ENCODE results near the gene MIER1. TPM values are rescaled to one million over a fixed set of nuclear protein-coding genes. Genes with fewer than 3 reads are reported as not detected.

Gene MIER1
- total and polyA plus RNA-seq, 9 of the 15 experiments (the other 6 are each of a cell fraction or from before 2014, with no cell fraction given): 13.9 to 34.8 (median 21.5) TPM

DNA sequence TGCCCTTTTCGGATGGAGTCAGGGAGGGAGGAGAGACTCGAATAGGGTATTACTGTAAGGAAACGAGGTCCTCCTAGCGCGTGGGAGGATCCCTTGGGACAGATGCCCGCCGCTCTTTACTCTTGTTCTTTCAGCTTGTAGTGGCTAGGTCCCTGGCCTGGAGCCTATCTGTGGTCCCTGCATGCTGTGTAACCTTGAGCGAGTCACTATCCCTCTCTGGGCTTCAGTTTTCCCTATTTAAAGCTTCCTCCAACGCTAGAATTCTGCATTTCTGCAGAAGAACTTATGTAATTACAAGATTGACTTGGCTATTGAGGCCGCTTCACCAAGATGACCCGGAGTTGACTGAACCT, 744 bp downstream of the MIER1 start (continued):
- TF ChIP-seq CLOCK (CRISPR knock-in tag; IDR thresholded peaks at IDR 0.05; ENCODE audit: borderline replicate concordance): no peak
- TF ChIP-seq MECOM (CRISPR knock-in tag; IDR thresholded peaks at IDR 0.05): no peak
- no peak for TF ChIP-seq KLF13 (tag; IDR thresholded peaks at IDR 0.05; ENCODE audit: borderline replicate concordance, low read depth)
- TF ChIP-seq, protein P1, sequence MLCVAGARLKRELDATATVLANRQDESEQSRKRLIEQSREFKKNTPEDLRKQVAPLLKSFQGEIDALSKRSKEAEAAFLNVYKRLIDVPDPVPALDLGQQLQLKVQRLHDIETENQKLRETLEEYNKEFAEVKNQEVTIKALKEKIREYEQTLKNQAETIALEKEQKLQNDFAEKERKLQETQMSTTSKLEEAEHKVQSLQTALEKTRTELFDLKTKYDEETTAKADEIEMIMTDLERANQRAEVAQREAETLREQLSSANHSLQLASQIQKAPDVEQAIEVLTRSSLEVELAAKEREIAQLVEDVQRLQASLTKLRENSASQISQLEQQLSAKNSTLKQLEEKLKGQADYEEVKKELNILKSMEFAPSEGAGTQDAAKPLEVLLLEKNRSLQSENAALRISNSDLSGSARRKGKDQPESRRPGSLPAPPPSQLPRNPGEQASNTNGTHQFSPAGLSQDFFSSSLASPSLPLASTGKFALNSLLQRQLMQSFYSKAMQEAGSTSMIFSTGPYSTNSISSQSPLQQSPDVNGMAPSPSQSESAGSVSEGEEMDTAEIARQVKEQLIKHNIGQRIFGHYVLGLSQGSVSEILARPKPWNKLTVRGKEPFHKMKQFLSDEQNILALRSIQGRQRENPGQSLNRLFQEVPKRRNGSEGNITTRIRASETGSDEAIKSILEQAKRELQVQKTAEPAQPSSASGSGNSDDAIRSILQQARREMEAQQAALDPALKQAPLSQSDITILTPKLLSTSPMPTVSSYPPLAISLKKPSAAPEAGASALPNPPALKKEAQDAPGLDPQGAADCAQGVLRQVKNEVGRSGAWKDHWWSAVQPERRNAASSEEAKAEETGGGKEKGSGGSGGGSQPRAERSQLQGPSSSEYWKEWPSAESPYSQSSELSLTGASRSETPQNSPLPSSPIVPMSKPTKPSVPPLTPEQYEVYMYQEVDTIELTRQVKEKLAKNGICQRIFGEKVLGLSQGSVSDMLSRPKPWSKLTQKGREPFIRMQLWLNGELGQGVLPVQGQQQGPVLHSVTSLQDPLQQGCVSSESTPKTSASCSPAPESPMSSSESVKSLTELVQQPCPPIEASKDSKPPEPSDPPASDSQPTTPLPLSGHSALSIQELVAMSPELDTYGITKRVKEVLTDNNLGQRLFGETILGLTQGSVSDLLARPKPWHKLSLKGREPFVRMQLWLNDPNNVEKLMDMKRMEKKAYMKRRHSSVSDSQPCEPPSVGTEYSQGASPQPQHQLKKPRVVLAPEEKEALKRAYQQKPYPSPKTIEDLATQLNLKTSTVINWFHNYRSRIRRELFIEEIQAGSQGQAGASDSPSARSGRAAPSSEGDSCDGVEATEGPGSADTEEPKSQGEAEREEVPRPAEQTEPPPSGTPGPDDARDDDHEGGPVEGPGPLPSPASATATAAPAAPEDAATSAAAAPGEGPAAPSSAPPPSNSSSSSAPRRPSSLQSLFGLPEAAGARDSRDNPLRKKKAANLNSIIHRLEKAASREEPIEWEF (CRISPR knock-in tag; IDR thresholded peaks at IDR 0.05): no peak
- TF ChIP-seq LEF1 (IDR thresholded peaks at IDR 0.05): no peak
- no peak for TF ChIP-seq ZNF212 (CRISPR knock-in tag; IDR thresholded peaks at IDR 0.05)
- TF ChIP-seq ZNF175 (CRISPR knock-in tag; IDR thresholded peaks at IDR 0.05; ENCODE audit: low read depth): no peak
- TF ChIP-seq NR3C1 (CRISPR knock-in tag; IDR thresholded peaks at IDR 0.05): no peak
- TF ChIP-seq ZFP36 (IDR thresholded peaks at IDR 0.05; ENCODE audit: low read depth, low read length, partially characterized antibody): peak; percentile 96
- TF ChIP-seq SP1 (CRISPR knock-in tag; IDR thresholded peaks at IDR 0.05): no peak
- no peak for TF ChIP-seq ZNF551 (CRISPR knock-in tag; IDR thresholded peaks at IDR 0.05)
- no peak for TF ChIP-seq CBFA2T2 (conservative IDR thresholded peaks at IDR 0.05)
- TF ChIP-seq NR2C1 (IDR thresholded peaks at IDR 0.05): no peak
- no peak for TF ChIP-seq NR2C1 (tag; IDR thresholded peaks at IDR 0.05)
- TF ChIP-seq BACH1 (tag; IDR thresholded peaks at IDR 0.05): no peak
- TF ChIP-seq, protein P2, sequence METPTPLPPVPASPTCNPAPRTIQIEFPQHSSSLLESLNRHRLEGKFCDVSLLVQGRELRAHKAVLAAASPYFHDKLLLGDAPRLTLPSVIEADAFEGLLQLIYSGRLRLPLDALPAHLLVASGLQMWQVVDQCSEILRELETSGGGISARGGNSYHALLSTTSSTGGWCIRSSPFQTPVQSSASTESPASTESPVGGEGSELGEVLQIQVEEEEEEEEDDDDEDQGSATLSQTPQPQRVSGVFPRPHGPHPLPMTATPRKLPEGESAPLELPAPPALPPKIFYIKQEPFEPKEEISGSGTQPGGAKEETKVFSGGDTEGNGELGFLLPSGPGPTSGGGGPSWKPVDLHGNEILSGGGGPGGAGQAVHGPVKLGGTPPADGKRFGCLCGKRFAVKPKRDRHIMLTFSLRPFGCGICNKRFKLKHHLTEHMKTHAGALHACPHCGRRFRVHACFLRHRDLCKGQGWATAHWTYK (CRISPR knock-in tag; IDR thresholded peaks at IDR 0.05): no peak
- no peak for TF ChIP-seq NR2C2 (CRISPR knock-in tag; IDR thresholded peaks at IDR 0.05)
- 0 out of 2 replicates have a peak, but pooled peaks have one; percentile 10 for TF ChIP-seq NR2C2 (tag; IDR thresholded peaks at IDR 0.05)
- TF ChIP-seq ETV6 (IDR thresholded peaks at IDR 0.05; ENCODE audit: borderline replicate concordance in 1 of 2, low read depth in 2 of 2, low read length in 1 of 2): no peak
- TF ChIP-seq ETV6 (CRISPR knock-in tag; IDR thresholded peaks at IDR 0.05; ENCODE audit: borderline replicate concordance): no peak
- TF ChIP-seq PHTF2 (CRISPR knock-in tag; IDR thresholded peaks at IDR 0.05): no peak
- TF ChIP-seq HNRNPH1 (optimal IDR thresholded peaks at IDR 0.05; ENCODE audit: low read depth, low read length): no peak
- TF ChIP-seq ZNF140 (CRISPR knock-in tag; IDR thresholded peaks at IDR 0.05): no peak

All from K562 (cell line).